ENCODE measurements around the gene MTREX. TPM values are rescaled to one million over a fixed set of nuclear protein-coding genes. Genes with fewer than 3 reads are reported as not detected.
A peak's percentile ranks its signal among the peaks of the same experiment; 100 is the strongest.
"Not testable (repeated sequence)": the region's sequence is repeated elsewhere in the genome, so short reads cannot be mapped to it uniquely, and the experiment has no call there.

Gene MTREX
- polyA plus RNA-seq (2014; cell fraction: cytosol; rRNA removed): 83.1 and 103 TPM in 2 replicates
- polyA plus RNA-seq (2014; cell fraction: nucleus; rRNA removed): 31.6 and 36.1 TPM in 2 replicates

- peak; percentile 91 for DNase-seq (ENCODE audit: low spot score)
These were observed at the start of gene MTREX, which contains the start of gene DHX29 for GRCh38 chr5:55307383-55308253. TSS of gene MTREX (plus strand) at chr5:55307989. CDS start at chr5:55308014, 25 bp downstream. TSS of gene DHX29 (minus strand) at chr5:55307694. CDS start at chr5:55307573, 121 bp downstream.

- DNase-seq (ENCODE audit: low spot score): no peak
These were observed 49.5 kb upstream of the MTREX start for GRCh38 chr5:55258339-55258738.

GRCh38 chr5:55276771-55277170 is 31.0 kb upstream of the MTREX start:
- DNase-seq (ENCODE audit: low spot score): no peak

- no peak for DNase-seq (ENCODE audit: low spot score)
These were observed 29.0 kb upstream of the MTREX start for GRCh38 chr5:55278778-55279177.

GRCh38 chr5:55286411-55286933 is 21.3 kb upstream of the MTREX start:
- DNase-seq (ENCODE audit: low spot score): no peak

GRCh38 chr5:55289808-55290207 is 18.0 kb upstream of the MTREX start:
- no peak for DNase-seq (ENCODE audit: low spot score)

- DNase-seq (ENCODE audit: low spot score): no peak
These were observed 16.8 kb upstream of the MTREX start for GRCh38 chr5:55290991-55291390.

- no peak for DNase-seq (ENCODE audit: low spot score)
These were observed 12.9 kb upstream of the MTREX start for GRCh38 chr5:55294935-55295334.

GRCh38 chr5:55300890-55301289 is 6.9 kb upstream of the MTREX start:
- DNase-seq (ENCODE audit: low spot score): no peak

GRCh38 chr5:55303238-55303690 is 4.5 kb upstream of the MTREX start:
- no peak for DNase-seq (ENCODE audit: low spot score)

- DNase-seq (ENCODE audit: low spot score): no peak
These were observed 3.2 kb upstream of the MTREX start for GRCh38 chr5:55304584-55304983.

- DNase-seq (ENCODE audit: low spot score): no peak
These were observed 2.4 kb upstream of the MTREX start for GRCh38 chr5:55305345-55305744.

- DNase-seq (ENCODE audit: low spot score): no peak
These were observed 977 bp upstream of the MTREX start for GRCh38 chr5:55306641-55307382.

- DNase-seq (ENCODE audit: low spot score): peak; percentile 33
These were observed 556 bp downstream of the MTREX start for GRCh38 chr5:55308254-55308836.

- DNase-seq (ENCODE audit: low spot score): no peak
These were observed 6.3 kb downstream of the MTREX start for GRCh38 chr5:55313870-55314617.

GRCh38 chr5:55316289-55316688 is 8.5 kb downstream of the MTREX start:
- no peak for DNase-seq (ENCODE audit: low spot score)

GRCh38 chr5:55316837-55317236 is 9.0 kb downstream of the MTREX start:
- no peak for DNase-seq (ENCODE audit: low spot score)

GRCh38 chr5:55318237-55318636 is 10.4 kb downstream of the MTREX start:
- DNase-seq (ENCODE audit: low spot score): not testable (repeated sequence)

GRCh38 chr5:55319491-55319890 is 11.7 kb downstream of the MTREX start:
- no peak for DNase-seq (ENCODE audit: low spot score)

- no peak for DNase-seq (ENCODE audit: low spot score)
These were observed 12.8 kb downstream of the MTREX start for GRCh38 chr5:55320571-55320970.

- no peak for DNase-seq (ENCODE audit: low spot score)
These were observed 16.2 kb downstream of the MTREX start for GRCh38 chr5:55324006-55324405.
